ENCODE data around the gene NPFF. TPM values are rescaled to one million over a fixed set of nuclear protein-coding genes. Genes with fewer than 3 reads are reported as not detected.

Gene NPFF
- total RNA-seq, 1 donor from 2014 or later, result not detected

GRCh38 chr12:53474077-53474476, 33.2 kb downstream of the NPFF start:
- no peak for TF ChIP-seq CTCF (IDR thresholded peaks at IDR 0.05)
- Mint-ChIP-seq H3K4me1 (ENCODE audit: unreplicated experiment) (peaks cover 24% of the 10 kb centered on the region), H3K4me3 (ENCODE audit: unreplicated experiment) (no peak overlapping the region), H3K9me3 (ENCODE audit: unreplicated experiment) (no peaks in the 10 kb centered on the region), H3K27ac (ENCODE audit: unreplicated experiment) (peak overlapping the region; percentile 3), H3K27me3 (ENCODE audit: unreplicated experiment) (no peaks in the 10 kb centered on the region), H3K36me3 (ENCODE audit: unreplicated experiment) (peaks cover 59% of the 10 kb centered on the region)
- no peak for DNase-seq (ENCODE audit: extremely low spot score, unreplicated experiment)

GRCh38 chr12:53472056-53472582, 35.2 kb downstream of the NPFF start:
- H3K4me3 Mint-ChIP-seq (ENCODE audit: unreplicated experiment), result no peak overlapping the region
- H3K9me3 Mint-ChIP-seq (ENCODE audit: unreplicated experiment), result no peaks in the 10 kb centered on the region
- H3K27ac Mint-ChIP-seq (ENCODE audit: unreplicated experiment), result no peak overlapping the region
- H3K4me1 Mint-ChIP-seq (ENCODE audit: unreplicated experiment), result peaks cover 20% of the 10 kb centered on the region
- H3K27me3 Mint-ChIP-seq (ENCODE audit: unreplicated experiment), result no peaks in the 10 kb centered on the region
- no peak for TF ChIP-seq CTCF (IDR thresholded peaks at IDR 0.05)
- no peak for DNase-seq (ENCODE audit: extremely low spot score, unreplicated experiment)
- peaks cover 65% of the 10 kb centered on the region for H3K36me3 Mint-ChIP-seq (ENCODE audit: unreplicated experiment)

- H3K4me1 Mint-ChIP-seq (ENCODE audit: unreplicated experiment), result peaks cover 15% of the 10 kb centered on the region
- DNase-seq (ENCODE audit: extremely low spot score, unreplicated experiment), result no peak
- no peaks in the 10 kb centered on the region for H3K27me3 Mint-ChIP-seq (ENCODE audit: unreplicated experiment)
- H3K36me3 Mint-ChIP-seq (ENCODE audit: unreplicated experiment), result peaks cover 62% of the 10 kb centered on the region
- H3K27ac Mint-ChIP-seq (ENCODE audit: unreplicated experiment), result no peak overlapping the region
- TF ChIP-seq CTCF (IDR thresholded peaks at IDR 0.05), result no peak
- no peaks in the 10 kb centered on the region for H3K9me3 Mint-ChIP-seq (ENCODE audit: unreplicated experiment)
- H3K4me3 Mint-ChIP-seq (ENCODE audit: unreplicated experiment), result no peak overlapping the region
Observed at GRCh38 chr12:53468282-53468681, 39.0 kb downstream of the NPFF start.

- no peak for DNase-seq (ENCODE audit: extremely low spot score, unreplicated experiment)
- peaks cover 15% of the 10 kb centered on the region for H3K4me1 Mint-ChIP-seq (ENCODE audit: unreplicated experiment)
- no peaks in the 10 kb centered on the region for H3K9me3 Mint-ChIP-seq (ENCODE audit: unreplicated experiment)
- H3K27me3 Mint-ChIP-seq (ENCODE audit: unreplicated experiment), result no peaks in the 10 kb centered on the region
- H3K27ac Mint-ChIP-seq (ENCODE audit: unreplicated experiment), result no peak overlapping the region
- no peak for TF ChIP-seq CTCF (IDR thresholded peaks at IDR 0.05)
- peaks cover 65% of the 10 kb centered on the region for H3K36me3 Mint-ChIP-seq (ENCODE audit: unreplicated experiment)
- no peak overlapping the region for H3K4me3 Mint-ChIP-seq (ENCODE audit: unreplicated experiment)
Observed at GRCh38 chr12:53467880-53468279, 39.4 kb downstream of the NPFF start.

- H3K27me3 Mint-ChIP-seq (ENCODE audit: unreplicated experiment), result no peaks in the 10 kb centered on the region
- H3K4me1 Mint-ChIP-seq (ENCODE audit: unreplicated experiment), result peaks cover 9% of the 10 kb centered on the region
- TF ChIP-seq CTCF (IDR thresholded peaks at IDR 0.05), result no peak
- no peak overlapping the region for H3K4me3 Mint-ChIP-seq (ENCODE audit: unreplicated experiment)
- DNase-seq (ENCODE audit: extremely low spot score, unreplicated experiment), result no peak
- H3K36me3 Mint-ChIP-seq (ENCODE audit: unreplicated experiment), result peaks cover 66% of the 10 kb centered on the region
- H3K27ac Mint-ChIP-seq (ENCODE audit: unreplicated experiment), result no peak overlapping the region
- no peaks in the 10 kb centered on the region for H3K9me3 Mint-ChIP-seq (ENCODE audit: unreplicated experiment)
Observed at GRCh38 chr12:53467082-53467481, 40.2 kb downstream of the NPFF start.

Measured in osteocyte (in vitro differentiated cells).